NOMO-1 treated with DMSO at 0.1 percent for 48 hours (cell line): Measurements from ENCODE around the gene SSMEM1.
"Not testable (repeated sequence)": the region's sequence is repeated elsewhere in the genome, so short reads cannot be mapped to it uniquely, and the experiment has no call there.

Experiments
- DNase-seq: peaks from one replicate; lab custom pipeline; 2025; ENCODE audit not compliant: unreplicated experiment; lab: John Stamatoyannopoulos, UW

Gene SSMEM1

DNA sequence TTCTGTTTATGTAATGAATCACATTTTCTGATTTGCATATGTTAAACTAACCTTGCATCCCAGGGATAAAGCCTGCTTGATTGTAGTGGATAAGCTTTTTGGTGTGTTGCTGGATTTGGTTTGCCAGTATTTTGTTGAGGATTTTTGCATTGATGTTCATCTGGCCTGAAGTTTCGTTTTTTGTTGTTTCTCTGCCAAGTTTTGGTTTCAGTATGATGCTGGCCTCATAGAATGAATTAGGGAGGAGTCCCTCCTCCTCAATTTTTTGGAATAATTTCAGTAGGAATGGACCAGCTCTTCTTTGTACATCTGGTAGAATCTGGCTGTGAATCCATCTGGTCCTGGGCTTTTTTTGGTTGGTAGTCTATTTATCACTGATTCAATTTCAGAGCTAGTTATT, 35.8 kb downstream of the SSMEM1 start:
- DNase-seq = not testable (repeated sequence)

- not testable (repeated sequence) for DNase-seq
Measured at GRCh38 chr7:130246491-130246890, 38.8 kb downstream of the SSMEM1 start.

DNA sequence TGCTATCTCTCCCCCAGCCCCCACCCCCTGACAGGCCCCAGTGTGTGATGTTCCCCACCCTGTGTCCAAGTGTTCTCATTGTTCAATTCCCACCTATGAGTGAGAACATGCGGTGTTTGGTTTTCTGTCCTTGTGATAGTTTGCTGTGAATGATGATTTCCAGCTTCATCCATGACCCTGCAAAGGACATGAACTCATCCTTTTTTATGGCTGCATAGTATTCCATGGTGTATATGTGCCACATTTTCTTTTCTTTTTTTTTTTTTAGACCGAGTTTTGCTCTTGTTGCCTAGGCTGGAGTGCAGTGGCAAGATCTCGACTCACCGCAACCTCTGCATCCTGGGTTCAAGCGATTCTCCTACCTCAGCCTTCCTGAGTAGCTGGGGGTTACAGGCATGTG, 41.2 kb downstream of the SSMEM1 start:
- DNase-seq = not testable (repeated sequence)

DNA sequence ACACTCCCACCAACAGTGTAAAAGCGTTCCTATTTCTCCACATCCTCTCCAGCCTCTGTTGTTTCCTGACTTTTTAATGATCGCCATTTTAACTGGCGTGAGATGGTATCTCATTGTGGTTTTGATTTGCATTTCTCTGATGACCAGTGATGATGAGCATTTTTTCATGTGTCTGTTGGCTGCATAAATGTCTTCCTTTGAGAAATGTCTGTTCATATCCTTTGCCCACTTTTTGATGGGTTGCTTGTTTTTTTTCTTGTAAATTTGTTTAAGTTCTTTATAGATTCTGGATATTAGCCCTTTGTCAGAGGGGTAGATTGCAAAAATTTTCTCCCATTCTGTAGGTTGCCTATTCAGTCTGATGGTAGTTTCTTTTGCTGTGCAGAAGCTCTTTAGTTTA, 42.0 kb downstream of the SSMEM1 start:
- not testable (repeated sequence) for DNase-seq

GRCh38 chr7:130254555-130254954, 46.9 kb downstream of the SSMEM1 start:
- DNase-seq = no peak

DNA sequence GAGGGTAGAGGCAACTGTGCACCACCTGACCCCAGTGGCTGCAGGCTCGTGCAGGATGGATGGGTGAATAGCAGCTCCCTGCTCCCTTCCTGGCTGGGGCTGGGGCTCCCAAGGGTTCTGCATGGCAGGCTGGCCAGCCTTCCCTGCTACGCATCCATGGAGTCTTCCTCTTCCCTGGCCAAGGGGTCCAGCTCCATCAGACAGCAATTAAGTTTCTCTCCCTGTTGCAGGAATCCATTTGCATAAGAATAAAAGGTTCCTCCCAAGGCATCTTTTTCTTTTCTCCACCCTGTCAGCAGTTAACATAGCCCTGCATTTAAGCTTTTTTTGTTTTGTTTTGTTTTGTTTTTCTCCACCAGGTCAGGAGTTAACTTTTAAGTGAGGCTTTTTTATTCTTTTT, 49.0 kb downstream of the SSMEM1 start:
- no peak for DNase-seq

DNA sequence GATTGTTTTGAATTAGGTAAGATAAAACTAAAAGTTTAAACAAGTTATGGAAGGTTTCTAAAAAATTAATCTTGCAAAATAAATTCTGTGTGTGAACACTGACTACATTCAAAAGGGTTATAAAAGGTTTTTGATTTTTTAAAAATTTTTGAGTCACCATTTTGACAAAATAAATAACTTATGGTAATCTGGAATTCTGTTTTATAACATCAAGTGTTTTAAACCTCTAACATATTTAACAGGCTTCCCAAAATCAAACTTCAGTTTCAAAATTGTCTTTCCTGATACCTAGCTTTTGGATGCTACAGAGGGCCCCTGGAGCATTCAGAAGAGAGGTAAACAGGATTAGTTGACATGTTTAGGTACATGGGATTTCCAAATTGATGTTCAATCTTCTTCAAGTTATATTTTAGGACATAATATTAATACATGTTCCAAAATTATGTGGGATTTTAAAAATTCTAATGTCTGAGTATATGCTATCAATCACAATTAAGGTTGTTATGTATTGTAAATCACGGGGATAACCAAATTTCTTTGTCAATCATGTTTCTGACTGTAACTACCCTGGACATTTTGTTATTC, 50.9 kb downstream of the SSMEM1 start:
- no peak for DNase-seq

- no peak for DNase-seq
Measured at GRCh38 chr7:130262448-130262847, 54.8 kb downstream of the SSMEM1 start.

DNA sequence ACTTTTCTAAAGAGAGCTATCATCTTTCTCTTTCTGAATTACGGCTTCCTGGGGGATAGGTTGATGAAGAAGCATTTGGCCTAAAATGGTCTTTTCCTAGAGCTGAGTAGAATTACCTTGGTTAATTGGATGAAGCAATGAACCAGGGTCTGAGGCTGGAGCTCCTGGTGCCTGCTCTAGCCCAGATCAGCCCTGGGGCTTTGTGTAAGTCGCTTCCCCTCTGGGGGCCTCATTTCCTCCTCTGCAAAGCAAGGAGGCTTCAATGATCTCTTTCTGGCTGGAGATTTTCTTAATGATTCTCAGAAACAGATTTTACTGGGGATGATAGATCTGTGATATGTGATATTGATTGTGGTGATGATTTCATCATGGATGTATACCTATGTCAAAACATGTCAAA, 55.5 kb downstream of the SSMEM1 start:
- DNase-seq = peak; percentile 32
